GM18520 (cell line): ENCODE results near the gene AGGF1.
"Not testable (repeated sequence)": the region's sequence is repeated elsewhere in the genome, so short reads cannot be mapped to it uniquely, and the experiment has no call there.

Source experiments
- ATAC-seq: cut with Tn5 transposase; IDR thresholded peaks from one replicate; pipeline ENCODE4 v1.9.1; 2021; ENCODE audit not compliant: unreplicated experiment

The AGGF1 gene

DNA sequence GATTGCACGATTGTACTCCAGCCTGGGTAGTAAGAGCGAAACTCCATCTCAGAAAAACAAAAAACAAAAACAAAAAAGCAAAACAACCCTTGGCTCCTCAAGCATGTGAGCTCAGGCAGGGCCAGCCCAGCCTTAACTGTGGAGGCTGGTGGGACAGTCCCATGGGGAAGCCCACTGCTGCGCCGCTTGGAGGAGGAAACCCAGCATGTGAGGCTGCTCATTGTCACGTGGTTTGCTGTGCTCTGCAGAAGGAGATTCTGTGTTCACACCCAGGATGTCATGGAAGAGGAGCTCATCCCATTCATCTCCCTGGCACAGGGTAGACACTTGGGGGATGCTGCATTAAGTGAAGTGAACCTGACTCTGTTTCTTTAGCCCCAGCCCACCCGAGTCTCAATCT is 52.9 kb downstream of the AGGF1 start:
- no peak for ATAC-seq

DNA sequence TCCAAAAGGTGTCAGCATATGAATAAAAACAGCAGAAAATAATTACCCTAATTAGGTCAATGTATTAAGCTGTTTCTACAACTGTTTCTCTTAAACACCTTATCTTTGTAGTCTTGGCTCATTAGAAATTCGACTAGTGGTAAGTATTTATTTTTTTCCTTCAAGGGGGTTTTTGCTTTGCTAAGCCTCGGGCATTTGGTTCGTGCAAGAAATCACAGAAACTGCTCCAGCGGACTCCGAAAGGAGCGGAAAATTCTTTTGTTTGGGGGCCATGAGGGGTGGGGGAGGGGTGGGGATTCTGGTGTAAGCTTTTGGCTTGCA is 56.1 kb downstream of the AGGF1 start:
- no peak for ATAC-seq

DNA sequence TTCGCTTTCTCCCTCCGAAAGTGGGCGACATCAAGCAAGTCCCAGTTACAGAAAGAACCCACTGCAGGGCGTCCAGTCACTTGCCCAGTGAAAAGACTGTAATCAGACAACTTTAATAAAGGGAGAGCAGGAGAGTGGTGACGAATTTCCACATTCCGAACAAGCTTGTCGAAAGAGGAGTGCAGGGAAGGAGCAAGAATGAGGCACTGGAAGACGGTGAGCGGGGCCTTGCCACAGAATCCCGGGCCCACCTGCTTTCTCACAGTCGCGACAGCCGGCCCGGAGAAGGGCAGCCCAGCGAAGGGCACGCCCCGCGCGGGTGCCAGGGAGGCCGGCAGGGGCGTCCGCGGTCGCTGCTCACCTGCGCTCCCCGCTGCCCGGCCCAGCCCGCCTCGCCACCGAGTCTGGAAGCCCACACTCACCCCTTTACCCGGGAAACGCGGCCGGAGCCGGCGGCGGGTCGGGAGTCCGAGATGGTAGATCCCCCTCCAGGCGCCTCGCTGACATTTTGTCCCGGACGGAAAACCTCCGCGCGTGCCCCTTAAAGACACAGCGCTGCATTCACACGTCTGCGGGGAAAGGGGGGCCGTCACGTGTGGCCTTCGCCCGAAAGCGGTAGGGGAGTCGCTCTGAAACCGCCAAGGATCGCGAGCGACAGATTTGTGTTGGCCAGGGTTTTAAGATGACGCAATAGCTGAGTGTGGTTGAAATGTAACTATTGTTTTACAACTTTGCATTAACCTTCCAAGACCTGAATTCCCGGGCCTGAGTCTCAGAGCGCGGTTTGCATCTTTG is 56.7 kb downstream of the AGGF1 start, which contains the start of gene ZBED3:
Gene ZBED3, minus strand, starts transcription at position 597 of the 795 bp plus-strand sequence. CDS start 9,407 bp downstream, outside the sequence.
- ATAC-seq, result peak; percentile 35

DNA sequence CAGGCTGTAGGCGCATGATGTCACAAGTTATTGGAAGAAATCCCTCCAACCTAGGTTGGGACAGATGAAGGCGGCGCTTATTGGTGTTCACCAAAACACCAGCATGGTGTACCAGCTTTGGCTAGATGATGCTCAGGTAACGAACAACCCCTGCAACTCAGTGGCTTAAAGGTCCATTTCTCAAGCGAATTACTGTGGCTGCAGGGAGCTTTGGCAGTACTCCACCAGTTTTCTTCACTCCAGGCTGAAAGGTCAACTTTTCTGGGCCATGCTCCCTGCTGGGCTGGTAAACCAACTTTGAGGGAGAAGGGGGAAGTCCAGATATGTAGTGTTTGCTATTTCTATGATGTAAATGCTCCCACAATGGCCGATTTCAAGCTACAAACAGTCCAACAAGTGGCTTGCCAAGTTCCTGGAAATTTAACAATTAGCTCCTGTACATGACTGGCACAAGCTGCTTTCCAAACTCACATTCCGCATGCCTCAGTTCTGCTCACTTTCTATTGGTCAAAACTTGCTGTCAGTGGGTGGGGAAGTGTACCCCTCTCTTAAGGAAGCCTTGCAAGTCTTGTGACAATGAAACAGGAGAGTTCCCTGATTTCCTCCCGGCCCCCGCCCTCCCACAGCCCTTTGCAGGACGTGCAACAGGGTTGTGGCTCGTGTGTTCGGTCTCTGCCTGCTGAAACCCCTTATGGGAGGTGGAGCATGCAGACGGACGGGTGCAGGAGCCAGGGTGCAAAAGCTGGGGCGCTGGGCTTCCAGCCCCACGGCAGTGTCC is 57.5 kb downstream of the AGGF1 start:
- no peak for ATAC-seq

DNA sequence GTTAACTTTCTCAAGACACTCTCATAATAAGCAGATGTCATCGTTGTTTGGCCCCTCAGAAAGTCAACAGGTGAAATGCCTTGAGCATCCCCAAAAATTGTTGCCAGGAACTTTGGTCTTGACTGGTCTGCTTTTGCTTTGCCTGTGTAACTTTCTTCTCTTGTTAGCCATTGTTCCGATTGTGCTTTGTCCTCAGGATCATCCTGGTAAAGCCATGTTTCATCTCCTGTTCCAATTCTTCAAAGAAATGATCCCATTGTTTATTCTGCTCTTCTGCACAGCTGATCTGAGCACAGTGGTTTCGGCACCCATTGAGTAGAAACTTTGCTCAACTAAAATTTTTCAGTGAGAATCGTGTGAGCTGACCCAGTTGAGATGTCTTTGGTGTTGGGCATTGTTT is 65.0 kb downstream of the AGGF1 start:
- ATAC-seq, result no peak

DNA sequence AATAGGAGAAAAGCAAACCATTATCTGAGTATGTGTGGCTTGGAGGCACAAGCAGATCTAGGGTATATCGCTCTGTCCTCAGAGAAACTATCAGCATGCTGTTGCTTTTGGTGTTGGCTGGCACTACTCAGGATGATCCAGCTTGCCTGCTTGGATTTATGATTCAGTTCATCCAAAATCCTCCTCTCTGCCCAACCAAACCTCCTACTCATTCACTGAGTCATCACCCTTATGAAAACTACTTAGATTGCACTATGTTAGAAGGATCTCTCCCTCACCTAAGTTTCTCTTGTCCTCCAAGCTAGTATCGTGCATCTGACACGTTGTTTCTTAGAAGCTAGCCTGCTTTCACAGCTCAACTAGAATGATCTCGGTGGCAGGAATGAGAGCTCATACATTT is 71.1 kb downstream of the AGGF1 start:
- no peak for ATAC-seq

DNA sequence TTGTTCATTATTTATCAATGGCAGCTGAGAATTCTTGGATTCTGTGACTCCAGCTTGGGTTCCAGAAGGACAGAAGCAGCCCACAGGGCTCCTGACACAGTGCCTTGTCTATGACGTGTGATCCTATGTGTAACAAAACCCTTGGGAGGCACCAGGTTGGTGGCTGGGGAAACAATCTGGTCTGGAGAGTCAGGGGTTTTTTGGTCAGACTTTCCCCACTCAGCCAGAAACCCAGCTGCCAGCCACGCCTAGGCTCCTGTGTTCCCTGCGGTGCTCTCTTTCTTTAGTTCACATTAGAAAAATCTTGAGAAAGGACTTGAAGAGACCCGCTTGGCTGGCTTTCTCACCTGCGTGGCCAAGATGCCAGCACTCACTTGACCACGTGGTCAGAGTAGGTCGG is 72.3 kb downstream of the AGGF1 start:
- no peak for ATAC-seq

DNA sequence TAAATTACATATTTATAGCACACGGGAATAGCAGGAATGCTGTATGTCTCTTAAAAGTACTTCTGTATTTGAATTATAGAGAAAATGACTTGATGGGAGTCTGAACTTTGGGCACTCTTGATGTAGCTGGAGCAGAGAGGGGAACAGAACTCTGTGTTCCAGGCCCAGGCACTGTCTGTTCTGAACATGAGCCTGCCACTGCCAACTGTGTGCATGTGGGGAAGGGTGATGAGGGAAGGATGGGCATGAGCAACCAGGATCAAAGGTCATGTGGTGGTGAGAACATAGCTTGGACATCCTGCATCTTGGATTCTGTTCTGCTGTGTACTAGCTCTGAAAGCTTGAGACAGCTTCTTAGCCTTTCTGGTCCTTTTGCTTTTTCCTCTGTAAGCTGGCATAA is 73.3 kb downstream of the AGGF1 start:
- no peak for ATAC-seq

DNA sequence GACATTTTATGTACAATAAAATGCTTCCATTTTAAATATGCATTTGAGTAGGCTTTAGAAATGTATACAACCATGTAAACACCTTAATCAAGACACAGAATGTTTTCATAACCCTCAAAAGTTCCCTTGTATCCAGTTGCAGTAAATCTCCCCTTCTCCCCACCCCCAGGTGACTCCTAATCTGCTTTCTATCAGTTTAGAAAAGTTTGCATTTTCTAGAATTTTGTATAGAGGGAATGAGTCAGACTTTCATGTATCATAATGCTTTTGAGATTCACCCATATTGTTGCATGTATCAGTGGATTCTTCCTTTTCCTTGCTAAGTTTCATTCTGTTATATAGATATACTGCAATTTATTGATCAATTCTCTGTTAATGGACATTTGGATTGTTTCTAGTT is 74.6 kb downstream of the AGGF1 start:
- no peak for ATAC-seq

DNA sequence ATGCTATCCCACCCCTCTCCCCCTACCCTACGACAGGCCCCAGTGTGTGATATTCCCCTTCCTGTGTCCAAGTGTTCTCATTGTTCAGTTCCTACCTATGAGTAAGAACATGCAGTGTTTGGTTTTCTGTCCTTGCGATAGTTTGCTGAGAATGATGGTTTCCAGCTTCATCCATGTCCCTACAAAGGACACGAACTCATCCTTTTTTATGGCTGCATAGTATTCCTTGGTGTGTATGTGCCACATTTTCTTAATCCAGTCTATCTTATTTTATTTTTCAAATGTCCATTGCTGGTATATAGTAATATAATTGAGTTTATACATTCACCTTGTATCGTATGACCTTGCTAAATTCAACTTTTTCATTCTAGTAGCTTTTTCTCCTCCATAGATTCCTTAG is 76.8 kb downstream of the AGGF1 start:
- not testable (repeated sequence) for ATAC-seq
